CD4-positive, alpha-beta memory T cell (primary cell): ENCODE measurements around the gene CCDC57. TPM values are rescaled to one million over a fixed set of nuclear protein-coding genes. Genes with fewer than 3 reads are reported as not detected.
A peak's percentile ranks its signal among the peaks of the same experiment; 100 is the strongest.

Source experiments
- CTCF ChIA-PET: fragments of 350-600 bp; sonication (Branson Sonifier 250); formaldehyde crosslinking; loops from one replicate; lab custom pipeline; 2021; ENCODE audit warnings: inconsistent platforms; ENCODE audit not compliant: partially characterized antibody; lab: Charles Lee
- POLR2A ChIA-PET: fragments of 350-600 bp; sonication (Branson Sonifier 250); formaldehyde crosslinking; loops from one replicate; lab custom pipeline; 2021; ENCODE audit not compliant: partially characterized antibody; lab: Charles Lee
- DNase-seq, 5 donors: peaks; one replicate each; pipeline versions ENCODE4 v3.0.0 to v3.0.0-alpha.2; 2020 to 2022; ENCODE audit warnings: mixed read lengths in 1 of 5
- H3K27ac ChIP-seq: one replicate; pipeline ENCODE4 v1.7.0; 2013; ENCODE audit warnings: low read depth, low read length
- H3K27me3 ChIP-seq: 2 replicates; pipeline ENCODE4 v1.7.0; 2013; ENCODE audit warnings: mild to moderate bottlenecking, low read length, moderate library complexity; ENCODE audit not compliant: insufficient read depth
- H3K36me3 ChIP-seq: 2 replicates; pipeline ENCODE4 v1.7.0; 2013; ENCODE audit warnings: mild to moderate bottlenecking, low read length, moderate library complexity; ENCODE audit not compliant: insufficient read depth
- H3K4me1 ChIP-seq: 2 replicates; pipeline ENCODE4 v1.7.0; 2013; ENCODE audit warnings: mild to moderate bottlenecking, low read length, moderate library complexity; ENCODE audit not compliant: insufficient read depth
- H3K4me3 ChIP-seq, 2 donors: one replicate each; pipeline ENCODE4 v1.7.0; 2013; ENCODE audit warnings: low read length in 2 of 2, mild to moderate bottlenecking in 1 of 2
- H3K9me3 ChIP-seq, 2 donors: one replicate each; pipeline ENCODE4 v1.7.0; 2013; ENCODE audit warnings: low read length in 2 of 2, control low read depth in 1 of 2; ENCODE audit not compliant: control insufficient read depth in 1 of 2
- H3K27ac Mint-ChIP-seq, 7 donors: one replicate each; pipeline ENCODE4 v1.8.0; 2020 to 2021; ENCODE audit warnings: mixed read lengths in 7 of 7, mild to moderate bottlenecking in 6 of 7, inconsistent platforms in 3 of 7, moderate library complexity in 3 of 7
- H3K27me3 Mint-ChIP-seq, 2 donors: one replicate each; pipeline ENCODE4 v1.8.0; 2020 to 2021; ENCODE audit warnings: mixed read lengths in 2 of 2
- H3K36me3 Mint-ChIP-seq, 2 donors: one replicate each; pipeline ENCODE4 v1.8.0; 2020 to 2021; ENCODE audit warnings: mixed read lengths in 2 of 2, inconsistent platforms in 1 of 2, mild to moderate bottlenecking in 1 of 2
- H3K4me1 Mint-ChIP-seq, 4 donors: one replicate each; pipeline ENCODE4 v1.8.0; 2020 to 2021; ENCODE audit warnings: mixed read lengths in 4 of 4, mild to moderate bottlenecking in 1 of 4
- H3K4me3 Mint-ChIP-seq, 8 donors: one replicate each; pipeline ENCODE4 v1.8.0; 2020 to 2021; ENCODE audit warnings: mixed read lengths in 8 of 8, mild to moderate bottlenecking in 7 of 8, moderate library complexity in 6 of 8, inconsistent platforms in 3 of 8
- H3K9me3 Mint-ChIP-seq, 8 donors: one replicate each; pipeline ENCODE4 v1.8.0; 2020 to 2021; ENCODE audit warnings: mixed read lengths in 8 of 8, mild to moderate bottlenecking in 5 of 8, inconsistent platforms in 3 of 8, moderate library complexity in 1 of 8
- intact Hi-C: fragments of 100-400 bp; cut with micrococcal nuclease; formaldehyde crosslinking; loops from one replicate; pipeline ENCODE4 v1.15.1; 2023
- polyA plus RNA-seq, 2 donors: library from polyadenylated mRNA; unstranded; fragments of 300-500 nt; fragmentation: Illumina TruSeq; gene quantifications; one replicate each; pipeline ENCODE4 v1.2.3, GENCODE V29; 2021
- total RNA-seq, 2 experiments: library from RNA; stranded (reverse); gene quantifications; one replicate each; pipeline ENCODE4 v1.2.3, GENCODE V29; 2021

Gene CCDC57
- total and polyA plus RNA-seq, 4 experiments from 2014 or later: 41.6 to 88.7 (median 62.0) TPM

- Histone ChIP-seq H3K4me3 (no peak overlapping the region), H3K4me1 (no peaks in the 10 kb centered on the region), H3K27ac (no peak overlapping the region), H3K9me3 (no peaks in the 10 kb centered on the region), H3K36me3 (no peaks in the 10 kb centered on the region), H3K27me3 (no peaks in the 10 kb centered on the region)
- ChIA-PET CTCF (no interaction called here), POLR2A (no interaction called here)
- Mint-ChIP-seq H3K27me3 (no peaks in the 10 kb centered on the region), H3K4me3 (no peak overlapping the region), H3K36me3 (peaks cover 28 to 43% of the 10 kb centered on the region in 2 donors), H3K27ac (no peak overlapping the region), H3K4me1 (peaks cover 0 to 7% (median 0%) of the 10 kb centered on the region in 4 donors), H3K9me3 (no peaks in the 10 kb centered on the region)
- intact Hi-C loops: no loop called here
- no peak for DNase-seq
Measured at GRCh38 chr17:82173351-82174041, 39.1 kb downstream of the CCDC57 start.

- no peak for DNase-seq
- H3K4me1 ChIP-seq: no peaks in the 10 kb centered on the region
- H3K27ac Mint-ChIP-seq: peak overlapping the region in 1 of 7 donors; percentile 42
- H3K4me3 Mint-ChIP-seq: no peak overlapping the region
- H3K4me3 ChIP-seq: no peak overlapping the region
- no peak overlapping the region for H3K27ac ChIP-seq
- H3K9me3 Mint-ChIP-seq: no peaks in the 10 kb centered on the region
- H3K9me3 ChIP-seq: no peaks in the 10 kb centered on the region
- no peaks in the 10 kb centered on the region for H3K27me3 Mint-ChIP-seq
- peaks cover 30 to 46% of the 10 kb centered on the region in 2 donors for H3K36me3 Mint-ChIP-seq
- no peaks in the 10 kb centered on the region for H3K27me3 ChIP-seq
- intact Hi-C loops: no loop called here
- H3K36me3 ChIP-seq: no peaks in the 10 kb centered on the region
- ChIA-PET POLR2A (no interaction called here), CTCF (no interaction called here)
- H3K4me1 Mint-ChIP-seq: peaks cover 0 to 7% (median 0%) of the 10 kb centered on the region in 4 donors
Measured at GRCh38 chr17:82172486-82173160, 40.0 kb downstream of the CCDC57 start.

GRCh38 chr17:82171750-82172375 is 40.8 kb downstream of the CCDC57 start:
- H3K4me1 Mint-ChIP-seq: peaks cover 0 to 7% (median 0%) of the 10 kb centered on the region in 4 donors
- POLR2A ChIA-PET: no interaction called here

GRCh38 chr17:82170412-82170961 is 42.2 kb downstream of the CCDC57 start:
- H3K27ac Mint-ChIP-seq: peak overlapping the region in 1 of 7 donors; percentile 66
- no peak for DNase-seq
- no peaks in the 10 kb centered on the region for H3K27me3 ChIP-seq
- POLR2A ChIA-PET: no interaction called here
- H3K27ac ChIP-seq: no peak overlapping the region
- no peak overlapping the region for H3K4me3 ChIP-seq
- CTCF ChIA-PET: interaction anchor here (0.9 kb wide), 1 partner anchor 382 kb away, joined by 3 read pairs; no protein-coding TSS in a partner anchor
- H3K27me3 Mint-ChIP-seq: no peaks in the 10 kb centered on the region
- H3K36me3 Mint-ChIP-seq: peaks cover 26 to 48% of the 10 kb centered on the region in 2 donors
- H3K9me3 Mint-ChIP-seq: peaks cover 0 to 2% (median 0%) of the 10 kb centered on the region in 8 donors
- intact Hi-C loops: no loop called here
- H3K4me1 Mint-ChIP-seq: peaks cover 0 to 7% (median 0%) of the 10 kb centered on the region in 4 donors
- H3K4me3 Mint-ChIP-seq: no peak overlapping the region
- H3K4me1 ChIP-seq: no peaks in the 10 kb centered on the region
- H3K9me3 ChIP-seq: no peaks in the 10 kb centered on the region
- H3K36me3 ChIP-seq: no peaks in the 10 kb centered on the region

More at GRCh38 chr17:82171750-82172375, 40.8 kb downstream of the CCDC57 start:
- Histone ChIP-seq H3K9me3 (no peaks in the 10 kb centered on the region), H3K36me3 (no peaks in the 10 kb centered on the region), H3K4me1 (no peaks in the 10 kb centered on the region), H3K27me3 (no peaks in the 10 kb centered on the region), H3K4me3 (no peak overlapping the region), H3K27ac (no peak overlapping the region)
- CTCF ChIA-PET: no interaction called here
- Mint-ChIP-seq H3K27ac (peak overlapping the region in 1 of 7 donors; percentile 14), H3K36me3 (peaks cover 30 to 47% of the 10 kb centered on the region in 2 donors), H3K4me3 (no peak overlapping the region), H3K9me3 (no peaks in the 10 kb centered on the region), H3K27me3 (no peaks in the 10 kb centered on the region)
- intact Hi-C loops: no loop called here
- DNase-seq: no peak

GRCh38 chr17:82168568-82168967 is 44.1 kb downstream of the CCDC57 start:
- no peaks in the 10 kb centered on the region for H3K36me3 ChIP-seq
- H3K9me3 ChIP-seq: no peaks in the 10 kb centered on the region
- ChIA-PET CTCF (no interaction called here), POLR2A (no interaction called here)
- no peaks in the 10 kb centered on the region for H3K4me1 ChIP-seq
- DNase-seq: no peak
- no peak overlapping the region for H3K27ac ChIP-seq
- H3K9me3 Mint-ChIP-seq: peaks cover 0 to 2% (median 0%) of the 10 kb centered on the region in 8 donors
- no peaks in the 10 kb centered on the region for H3K27me3 Mint-ChIP-seq
- no peak overlapping the region for H3K4me3 ChIP-seq
- H3K27me3 ChIP-seq: no peaks in the 10 kb centered on the region
- intact Hi-C loops: no loop called here
- peak overlapping the region in 1 of 7 donors; percentile 38 for H3K27ac Mint-ChIP-seq
- no peak overlapping the region for H3K4me3 Mint-ChIP-seq
- peaks cover 0 to 7% (median 0%) of the 10 kb centered on the region in 4 donors for H3K4me1 Mint-ChIP-seq
- peaks cover 30 to 41% of the 10 kb centered on the region in 2 donors for H3K36me3 Mint-ChIP-seq

- ChIA-PET CTCF (no interaction called here), POLR2A (no interaction called here)
- H3K4me1 Mint-ChIP-seq: peaks cover 0 to 7% (median 0%) of the 10 kb centered on the region in 4 donors
- H3K27ac ChIP-seq: no peak overlapping the region
- H3K27ac Mint-ChIP-seq: peak overlapping the region in 4 of 7 donors; percentile 67 to 83 (median 79)
- H3K4me3 ChIP-seq: no peak overlapping the region
- H3K36me3 Mint-ChIP-seq: peaks cover 30 to 35% of the 10 kb centered on the region in 2 donors
- H3K27me3 ChIP-seq: no peaks in the 10 kb centered on the region
- H3K4me1 ChIP-seq: no peaks in the 10 kb centered on the region
- no peaks in the 10 kb centered on the region for H3K9me3 ChIP-seq
- H3K9me3 Mint-ChIP-seq: peaks cover 0 to 2% (median 0%) of the 10 kb centered on the region in 8 donors
- H3K4me3 Mint-ChIP-seq: no peak overlapping the region
- intact Hi-C loops: no loop called here
- no peaks in the 10 kb centered on the region for H3K36me3 ChIP-seq
- DNase-seq: no peak
- H3K27me3 Mint-ChIP-seq: no peaks in the 10 kb centered on the region
Measured at GRCh38 chr17:82167028-82167427, 45.6 kb downstream of the CCDC57 start.

- Mint-ChIP-seq H3K4me3 (no peak overlapping the region), H3K9me3 (peaks cover 0 to 2% (median 0%) of the 10 kb centered on the region in 8 donors), H3K4me1 (peaks cover 0 to 6% (median 0%) of the 10 kb centered on the region in 4 donors), H3K27ac (peak overlapping the region in 1 of 7 donors; percentile 51), H3K36me3 (peaks cover 28% of the 10 kb centered on the region in 2 donors), H3K27me3 (no peaks in the 10 kb centered on the region)
- ChIA-PET CTCF (interaction anchor here (0.9 kb wide), 1 partner anchor 132 kb away, joined by 3 read pairs; no protein-coding TSS in a partner anchor), POLR2A (no interaction called here)
- Histone ChIP-seq H3K27me3 (no peaks in the 10 kb centered on the region), H3K36me3 (peaks cover 4% of the 10 kb centered on the region), H3K4me3 (no peak overlapping the region), H3K9me3 (no peaks in the 10 kb centered on the region), H3K4me1 (no peaks in the 10 kb centered on the region), H3K27ac (no peak overlapping the region)
- intact Hi-C loops: no loop called here
- DNase-seq: no peak
Measured at GRCh38 chr17:82164853-82165252, 47.8 kb downstream of the CCDC57 start.
